HepG2 (cell line): Measurements from ENCODE around the gene RPL22L1.
"Not testable (repeated sequence)": the region's sequence is repeated elsewhere in the genome, so short reads cannot be mapped to it uniquely, and the experiment has no call there.

Source experiments
- TCF7 ChIP-seq: sonication (generic); IDR thresholded peaks from 2 replicates; pipeline ENCODE4 v1.6.1; 2016; ENCODE audit warnings: antibody characterized with exemption, low read depth
- TF ChIP-seq, protein P1 (sequence below): sonication (generic); formaldehyde crosslinking; IDR thresholded peaks from 2 replicates; pipeline ENCODE4 v1.8.1; 2023; ENCODE audit warnings: missing genetic modification reagents, mild to moderate bottlenecking, borderline replicate concordance

DNA sequence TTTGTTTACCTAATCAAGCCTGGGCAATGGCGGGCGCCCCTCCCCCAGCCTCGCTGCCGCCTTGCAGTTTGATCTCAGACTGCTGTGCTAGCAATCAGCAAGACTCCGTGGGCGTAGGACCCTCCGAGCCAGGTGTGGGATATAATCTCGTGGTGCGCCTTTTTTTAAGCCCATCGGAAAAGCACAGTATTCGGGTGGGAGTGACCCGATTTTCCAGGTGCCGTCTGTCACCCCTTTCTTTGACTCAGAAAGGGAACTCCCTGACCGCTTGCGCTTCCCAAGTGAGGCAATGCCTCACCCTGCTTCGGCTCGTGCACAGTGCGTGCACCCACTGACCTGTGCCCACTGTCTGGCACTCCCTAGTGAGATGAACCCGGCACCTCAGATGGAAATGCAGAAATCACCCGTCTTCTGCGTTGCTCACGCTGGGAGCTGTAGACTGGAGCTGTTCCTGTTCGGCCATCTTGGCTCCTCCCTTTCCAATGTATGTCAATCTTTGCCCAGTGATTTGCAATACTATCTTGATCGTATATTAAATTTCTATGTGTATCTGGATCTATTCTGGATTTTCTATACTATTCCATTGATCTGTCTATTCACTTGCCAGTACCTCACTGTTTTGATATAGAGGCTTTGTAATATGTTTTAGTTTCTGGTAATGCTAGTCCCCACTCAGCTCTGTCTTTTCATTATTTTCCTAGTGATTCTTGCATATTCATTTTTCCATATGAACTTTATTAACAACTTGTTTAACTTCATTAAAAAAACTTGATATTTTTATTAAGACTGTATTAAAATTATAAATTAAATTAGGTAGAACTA, 14.3 kb upstream of the RPL22L1 start:
- not testable (repeated sequence) for TF ChIP-seq TCF7
- TF ChIP-seq, protein P1, sequence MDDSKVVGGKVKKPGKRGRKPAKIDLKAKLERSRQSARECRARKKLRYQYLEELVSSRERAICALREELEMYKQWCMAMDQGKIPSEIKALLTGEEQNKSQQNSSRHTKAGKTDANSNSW: not testable (repeated sequence)
